SKM-1 (cell line): ENCODE results near the gene LINC00237.

ENCODE experiments used
- DNase-seq: peaks from one replicate; lab custom pipeline; 2025; ENCODE audit not compliant: unreplicated experiment; lab: John Stamatoyannopoulos, UW

The LINC00237 gene

GRCh38 chr20:21106171-21107017 lies at the start of gene LINC00237:
TSS of gene LINC00237 (minus strand) at chr20:21106358.
- no peak for DNase-seq

DNA sequence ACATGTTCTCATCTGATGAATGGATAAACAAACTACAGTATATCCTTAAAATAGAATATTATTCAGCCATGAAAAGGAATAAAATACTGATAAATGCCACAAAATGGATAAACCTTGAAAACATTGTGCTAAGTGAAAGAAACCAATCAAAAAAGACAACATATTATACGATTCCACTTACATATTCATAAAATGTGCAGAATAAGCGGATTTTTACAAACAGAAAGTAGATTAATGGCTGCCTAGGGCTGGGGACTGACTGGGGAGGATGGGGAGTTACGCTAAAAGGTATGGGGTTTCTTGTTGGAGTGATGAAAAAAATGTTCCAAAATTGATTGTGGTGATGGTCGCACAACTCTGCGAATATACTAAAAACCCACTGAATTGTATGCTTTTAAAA lies 49.1 kb upstream of the LINC00237 start:
- DNase-seq = no peak

- DNase-seq = no peak
Observed at GRCh38 chr20:21154692-21155091, 48.5 kb upstream of the LINC00237 start.

DNA sequence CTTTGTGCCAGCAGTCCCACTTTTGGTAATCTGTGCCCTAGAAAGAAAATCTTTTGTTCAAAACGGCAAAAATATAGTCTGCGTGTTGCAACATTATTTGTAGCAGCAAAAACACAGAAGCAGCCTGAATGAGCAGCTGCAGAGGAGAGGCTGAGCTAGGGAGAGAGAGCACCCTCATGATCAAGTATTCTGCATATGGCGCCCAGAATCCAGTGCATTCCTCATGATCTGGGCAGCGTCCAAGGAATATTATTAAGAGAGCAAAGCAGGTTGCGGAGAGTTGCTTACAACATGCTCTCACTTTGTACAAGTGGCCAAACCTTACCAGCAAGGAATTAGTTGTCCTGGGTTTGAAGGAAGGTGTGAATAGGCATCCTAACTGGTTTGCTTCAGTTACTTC lies 45.6 kb upstream of the LINC00237 start:
- no peak for DNase-seq

- DNase-seq = no peak
Observed at GRCh38 chr20:21149344-21149743, 43.2 kb upstream of the LINC00237 start.

GRCh38 chr20:21147593-21147992 lies 41.4 kb upstream of the LINC00237 start:
- no peak for DNase-seq

GRCh38 chr20:21146215-21146614 lies 40.1 kb upstream of the LINC00237 start:
- DNase-seq = no peak

- DNase-seq = no peak
Observed at GRCh38 chr20:21145424-21145823, 39.3 kb upstream of the LINC00237 start.

- no peak for DNase-seq
Observed at GRCh38 chr20:21143194-21143890, 37.2 kb upstream of the LINC00237 start.

- DNase-seq = no peak
Observed at GRCh38 chr20:21141825-21142224, 35.7 kb upstream of the LINC00237 start.

- no peak for DNase-seq
Observed at GRCh38 chr20:21139881-21140566, 33.9 kb upstream of the LINC00237 start.

- no peak for DNase-seq
Observed at GRCh38 chr20:21137078-21137477, 30.9 kb upstream of the LINC00237 start.

- no peak for DNase-seq
Observed at GRCh38 chr20:21136015-21136732, 30.0 kb upstream of the LINC00237 start.

- DNase-seq = no peak
Observed at GRCh38 chr20:21134883-21135493, 28.8 kb upstream of the LINC00237 start.

GRCh38 chr20:21133917-21134622 lies 27.9 kb upstream of the LINC00237 start:
- no peak for DNase-seq

GRCh38 chr20:21133404-21133803 lies 27.2 kb upstream of the LINC00237 start:
- no peak for DNase-seq

GRCh38 chr20:21129861-21130260 lies 23.7 kb upstream of the LINC00237 start:
- DNase-seq = no peak

DNA sequence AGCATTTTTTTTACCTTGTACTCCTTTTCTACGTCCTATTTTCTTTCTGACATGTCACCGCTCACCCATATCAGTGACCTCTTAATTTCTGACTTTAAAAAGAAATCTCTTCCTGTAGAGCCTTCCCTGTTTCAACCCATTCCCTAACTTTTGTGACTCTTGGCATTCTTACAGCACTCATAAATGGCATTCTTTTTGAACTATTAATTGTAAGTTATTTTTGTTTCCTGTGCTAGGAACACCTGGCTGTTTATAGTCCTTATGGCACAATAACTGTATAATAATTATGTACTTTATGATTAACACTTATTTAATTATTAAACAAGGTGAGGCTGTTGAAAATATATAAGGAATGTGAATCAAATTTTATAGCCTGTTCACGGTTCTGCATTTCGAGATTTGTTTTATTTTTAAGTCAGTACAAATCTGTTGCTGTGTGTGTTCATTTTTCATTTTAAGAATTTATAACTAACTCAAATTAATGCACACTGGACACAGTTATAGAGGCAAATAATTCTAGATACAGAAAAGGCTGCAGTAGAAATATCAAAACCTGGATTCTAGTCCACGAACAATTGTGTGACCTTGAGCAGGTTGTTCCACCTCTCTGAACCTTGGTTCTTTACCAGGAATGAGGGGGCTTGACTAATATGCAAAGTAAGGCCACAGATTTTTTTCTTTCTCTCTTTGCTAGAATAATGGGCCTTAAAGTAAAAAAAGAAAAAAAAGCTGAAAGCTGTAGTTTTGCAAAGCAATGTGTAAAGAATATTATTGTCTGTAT lies 21.2 kb upstream of the LINC00237 start:
- DNase-seq = no peak

GRCh38 chr20:21126581-21126870 lies 20.4 kb upstream of the LINC00237 start:
- DNase-seq = no peak
